CD4-positive, alpha-beta T cell treated with Interleukin-6 at 100 ng/mL for 8 hours (primary cell): ENCODE data around the gene UCK1.

Source experiments
- DNase-seq: peaks from one replicate; pipeline ENCODE4 v3.0.0-alpha.2; 2020; ENCODE audit warnings: mixed read lengths, low spot score

Gene UCK1

DNA sequence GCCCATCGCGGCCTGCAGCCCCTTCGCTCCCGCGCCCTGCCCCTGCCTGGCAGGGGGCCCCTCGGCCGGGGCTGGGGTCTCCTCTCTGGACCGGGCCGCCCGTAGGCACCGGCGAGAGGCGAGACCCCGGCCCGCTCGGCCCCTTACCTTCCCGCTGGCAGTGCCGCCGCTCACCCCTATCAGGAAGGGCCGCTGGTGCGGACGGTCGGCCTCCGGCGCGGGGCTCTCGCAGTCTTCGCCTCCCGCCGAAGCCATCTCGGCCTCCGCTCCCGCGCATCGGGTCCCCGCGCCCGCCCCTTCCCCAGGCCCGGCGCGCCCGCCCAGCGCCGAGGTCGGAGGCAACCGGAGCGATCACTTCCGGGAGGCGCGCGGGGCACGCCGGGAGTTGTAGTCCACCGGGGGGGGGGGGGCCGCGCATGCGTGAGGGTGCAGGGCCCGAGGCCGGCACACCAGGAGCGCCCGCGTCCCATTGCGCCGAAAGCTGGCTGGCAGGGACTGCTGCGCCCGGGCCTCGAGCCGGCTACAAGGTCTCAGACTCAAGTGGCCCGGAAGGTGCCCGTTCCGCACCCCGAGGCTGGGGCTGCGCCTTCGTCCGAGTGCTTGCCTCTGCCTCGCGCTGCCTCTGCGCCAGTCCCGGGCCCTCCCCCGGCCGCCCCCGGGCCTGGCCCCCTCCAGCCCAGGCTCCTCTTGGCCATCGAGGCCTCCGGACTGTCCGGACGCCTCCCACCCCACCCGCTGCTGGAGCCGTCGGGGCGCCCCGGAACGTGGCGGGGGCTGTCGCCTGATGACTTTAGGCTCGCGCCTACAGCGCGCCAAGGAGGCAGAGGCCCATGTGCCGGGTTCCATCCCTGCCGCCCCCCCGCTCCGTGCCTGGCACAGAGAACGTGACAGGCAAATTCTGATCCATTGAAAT is at the start of gene UCK1:
Gene UCK1 (minus strand): TSS at position 344 of the 913 bp plus-strand sequence. CDS start 89 bp downstream, at position 255.
- peak; percentile 86 for DNase-seq

DNA sequence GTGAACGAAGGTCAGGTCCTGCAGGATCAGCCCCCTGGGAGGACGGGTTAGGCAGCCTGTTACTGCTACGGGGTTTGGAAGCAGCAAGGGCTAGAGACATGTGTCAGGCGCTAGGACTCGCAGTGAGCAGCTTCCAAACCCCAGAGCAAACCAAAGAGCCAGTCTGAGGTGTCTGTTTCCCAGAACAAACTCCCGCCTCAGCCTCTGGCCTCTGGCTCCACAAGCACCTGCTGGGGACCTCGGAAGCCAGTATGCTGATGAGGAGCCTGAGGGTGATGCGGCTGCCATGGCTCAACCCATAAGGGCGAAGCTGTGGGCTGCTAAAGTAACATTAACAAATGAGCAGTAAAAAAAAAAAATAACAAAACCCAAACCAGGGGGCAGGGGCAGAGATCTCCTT is 49.3 kb upstream of the UCK1 start:
- DNase-seq, result no peak

GRCh38 chr9:131579789-131580211 is 48.7 kb upstream of the UCK1 start:
- no peak for DNase-seq

- DNase-seq, result peak; percentile 58
Measured at GRCh38 chr9:131578731-131579504, 47.9 kb upstream of the UCK1 start.

DNA sequence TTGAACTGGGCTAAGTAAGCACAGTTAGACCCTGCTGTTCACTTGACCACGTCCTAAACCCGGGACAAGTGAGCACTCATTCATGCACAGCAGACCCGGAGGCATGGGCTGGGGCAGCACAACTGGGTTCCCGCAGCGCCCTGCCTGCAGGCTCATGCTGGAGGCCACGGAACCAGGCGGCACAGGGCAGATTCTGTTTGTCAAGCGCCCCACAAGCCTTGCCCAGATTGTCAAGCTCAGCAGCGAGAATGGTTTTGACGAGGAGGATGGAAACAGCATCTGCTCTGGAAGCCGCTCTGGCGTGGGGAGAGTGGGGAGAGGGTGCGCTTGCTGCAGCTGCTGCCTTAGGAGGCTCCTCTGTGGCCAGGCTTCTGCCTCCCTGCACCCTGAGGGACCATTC is 47.0 kb upstream of the UCK1 start:
- no peak for DNase-seq

DNA sequence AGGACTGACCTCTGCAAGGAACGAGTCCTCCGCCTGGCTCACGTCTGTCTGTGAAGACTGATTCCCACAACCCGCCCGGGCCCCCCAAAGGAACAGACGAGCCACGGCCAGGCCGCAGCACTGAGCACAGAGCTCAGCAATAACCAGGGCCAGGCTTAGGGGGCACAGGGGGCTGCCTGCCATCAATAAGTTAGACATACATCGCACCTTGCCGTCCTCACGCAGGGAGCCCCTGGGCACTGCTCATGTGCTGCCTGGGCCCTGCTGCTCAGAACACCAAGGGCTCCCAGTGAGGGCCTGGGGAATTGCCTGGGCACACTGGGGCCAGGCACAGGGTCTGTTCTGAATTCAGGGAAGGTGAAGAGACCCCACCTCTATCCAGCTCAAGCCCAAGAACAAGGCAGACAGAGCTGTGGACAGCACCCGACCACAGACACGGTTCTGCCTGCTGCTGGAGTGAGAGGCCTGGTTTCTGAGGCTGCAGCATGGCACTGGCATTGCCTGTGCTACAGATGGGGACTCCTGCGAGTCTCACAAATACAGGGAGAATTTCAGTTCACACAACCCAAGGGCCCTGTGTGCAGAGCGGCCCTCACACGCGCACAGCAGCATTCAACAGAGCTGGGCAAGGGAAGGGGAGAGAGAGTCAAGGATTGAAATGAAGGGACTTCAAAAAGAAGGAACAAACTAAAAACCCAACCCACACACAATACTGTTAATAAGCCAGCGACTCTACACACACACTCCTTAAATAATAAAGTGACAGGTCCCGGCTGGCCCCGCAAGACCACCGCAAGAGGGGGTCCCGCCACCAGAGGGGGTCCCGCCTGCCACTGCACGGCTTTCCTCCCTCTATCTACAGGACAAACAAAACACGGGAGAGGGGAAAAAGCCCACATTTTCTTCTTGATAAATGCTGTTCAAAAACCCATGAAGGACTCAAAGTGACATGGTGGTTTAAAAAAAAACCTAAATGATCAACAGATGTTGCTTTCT is 46.2 kb upstream of the UCK1 start:
- no peak for DNase-seq

GRCh38 chr9:131575946-131576853 is 45.1 kb upstream of the UCK1 start:
- DNase-seq, result no peak

GRCh38 chr9:131574730-131575640 is 43.9 kb upstream of the UCK1 start:
- DNase-seq, result no peak

DNA sequence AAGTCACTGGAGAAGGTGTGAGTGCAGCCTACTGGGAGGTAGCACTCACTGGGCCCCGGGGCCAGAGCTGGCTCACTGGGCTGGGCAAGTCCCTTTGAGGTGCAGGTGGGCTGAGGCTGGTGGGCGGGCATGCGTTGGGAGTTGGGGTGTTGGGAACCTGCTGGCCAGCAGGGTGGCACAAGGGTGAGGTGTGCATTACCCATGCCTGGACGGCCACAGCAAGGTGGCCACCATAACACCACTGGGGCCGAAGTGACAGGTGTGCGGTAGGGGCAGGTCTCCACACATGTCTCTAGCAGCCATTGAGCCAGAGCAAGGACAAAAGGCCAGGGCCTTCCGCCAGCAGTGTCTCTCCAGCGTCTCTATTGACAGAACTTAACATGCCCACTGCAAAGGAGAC is 36.8 kb upstream of the UCK1 start:
- DNase-seq, result no peak

- DNase-seq, result no peak
Measured at GRCh38 chr9:131566158-131566557, 35.1 kb upstream of the UCK1 start.

- DNase-seq, result no peak
Measured at GRCh38 chr9:131565369-131565768, 34.3 kb upstream of the UCK1 start.

DNA sequence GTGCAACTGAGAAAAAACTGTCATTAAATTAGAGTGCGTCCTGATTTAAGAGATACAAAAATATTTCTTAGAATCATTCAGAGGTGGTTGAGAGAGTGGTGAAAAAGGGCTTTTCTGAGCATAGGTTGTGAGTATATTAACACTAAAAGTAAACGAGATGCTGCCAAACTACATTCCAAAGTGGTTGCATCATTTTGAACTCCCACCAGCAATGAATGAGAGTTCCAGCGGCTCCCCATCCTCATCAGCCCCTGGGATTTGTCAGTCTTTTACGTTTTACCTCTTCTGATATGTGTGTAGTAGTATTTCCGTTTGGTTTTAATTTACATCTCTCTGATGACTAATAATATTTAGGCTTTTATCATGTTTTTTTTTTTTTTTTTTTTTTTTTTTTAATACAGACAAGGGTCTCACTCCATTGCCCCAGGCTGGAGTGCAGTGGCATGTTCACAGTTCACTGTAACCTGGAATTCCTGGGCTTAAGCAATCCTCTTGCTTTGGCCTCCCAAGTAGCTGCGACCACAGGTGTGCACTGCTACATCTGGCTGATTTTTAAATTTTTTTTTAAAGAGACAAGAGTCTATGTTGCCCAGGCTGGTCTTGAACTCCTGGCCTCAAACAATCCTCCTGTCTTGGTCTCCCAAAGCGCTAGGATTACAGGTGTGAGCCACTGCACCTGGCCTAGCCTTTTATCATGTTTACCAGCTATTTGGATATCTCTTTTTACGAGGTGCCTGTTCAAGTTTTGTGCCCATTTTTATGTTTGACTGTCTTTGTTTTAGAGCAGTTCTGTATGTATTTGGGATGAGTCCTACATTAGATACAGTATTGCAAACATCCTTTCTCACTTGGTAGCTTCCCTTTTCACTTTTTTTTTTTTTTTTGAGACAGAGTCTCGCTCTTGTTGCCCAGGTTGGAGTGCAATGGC is 31.2 kb upstream of the UCK1 start:
- DNase-seq, result no peak

GRCh38 chr9:131559421-131560000 is 28.4 kb upstream of the UCK1 start:
- DNase-seq, result no peak

GRCh38 chr9:131557855-131558548 is 26.9 kb upstream of the UCK1 start:
- DNase-seq, result no peak

- DNase-seq, result no peak
Measured at GRCh38 chr9:131555841-131556673, 25.0 kb upstream of the UCK1 start.

GRCh38 chr9:131554843-131555351 is 23.8 kb upstream of the UCK1 start:
- no peak for DNase-seq
